HG03565 (cell line): ENCODE measurements around the gene MYRF.

Experiments
- ATAC-seq: cut with Tn5 transposase; IDR thresholded peaks from one replicate; pipeline ENCODE4 v1.9.1; 2021; ENCODE audit warnings: mild to moderate bottlenecking, moderate library complexity; ENCODE audit not compliant: unreplicated experiment

The MYRF gene

GRCh38 chr11:61774411-61774810, 22.0 kb downstream of the MYRF start:
- ATAC-seq, result no peak

- ATAC-seq, result no peak
Observed at GRCh38 chr11:61775106-61775505, 22.7 kb downstream of the MYRF start.

GRCh38 chr11:61775606-61776554, 23.4 kb downstream of the MYRF start:
- no peak for ATAC-seq

- ATAC-seq, result no peak
Observed at GRCh38 chr11:61776561-61777075, 24.2 kb downstream of the MYRF start.

GRCh38 chr11:61777234-61778090, 25.0 kb downstream of the MYRF start:
- ATAC-seq, result no peak

GRCh38 chr11:61778357-61778886, 26.0 kb downstream of the MYRF start:
- no peak for ATAC-seq

- ATAC-seq, result no peak
Observed at GRCh38 chr11:61778920-61779650, 26.6 kb downstream of the MYRF start.

- no peak for ATAC-seq
Observed at GRCh38 chr11:61779666-61780525, 27.5 kb downstream of the MYRF start.

- ATAC-seq, result no peak
Observed at GRCh38 chr11:61780581-61781162, 28.2 kb downstream of the MYRF start.

GRCh38 chr11:61781585-61781984, 29.1 kb downstream of the MYRF start:
- ATAC-seq, result no peak

- ATAC-seq, result no peak
Observed at GRCh38 chr11:61782299-61782698, 29.9 kb downstream of the MYRF start.

GRCh38 chr11:61782841-61783240, 30.4 kb downstream of the MYRF start:
- no peak for ATAC-seq

- ATAC-seq, result no peak
Observed at GRCh38 chr11:61783717-61784505, 31.5 kb downstream of the MYRF start.

GRCh38 chr11:61784506-61784805, 32.0 kb downstream of the MYRF start:
- ATAC-seq, result no peak

- no peak for ATAC-seq
Observed at GRCh38 chr11:61785837-61786402, 33.5 kb downstream of the MYRF start.

- ATAC-seq, result no peak
Observed at GRCh38 chr11:61787928-61788491, 35.6 kb downstream of the MYRF start.

GRCh38 chr11:61791737-61792309, 39.4 kb downstream of the MYRF start:
- no peak for ATAC-seq
